ENCODE data around the gene TBX10.
"Not testable (repeated sequence)": the region's sequence is repeated elsewhere in the genome, so short reads cannot be mapped to it uniquely, and the experiment has no call there.

TBX10 gene

GRCh38 chr11:67627812-67628624, 11.5 kb downstream of the TBX10 start:
- TF ChIP-seq CTCF (IDR thresholded peaks at IDR 0.05; ENCODE audit: control extremely low read depth, extremely low read depth, low read depth, missing control alignments) = no peak
- no peak for DNase-seq (ENCODE audit: extremely low spot score)
- ChIA-PET CTCF (interaction anchor here (1.4 to 7.7 kb wide), 17 partner anchors 8 to 272 kb away, joined by 4 to 142 read pairs (median 19); partner anchors contain the start of genes ACY3, ALDH3B2, GSTP1 and TBX10), POLR2A (no interaction called here)

- no peak for DNase-seq (ENCODE audit: extremely low spot score)
- TF ChIP-seq CTCF (IDR thresholded peaks at IDR 0.05; ENCODE audit: control extremely low read depth, extremely low read depth, low read depth, missing control alignments) = no peak
- ChIA-PET CTCF (interaction anchor here (1.4 to 7.7 kb wide), 7 partner anchors 8 to 32 kb away, joined by 6 to 142 read pairs (median 31); partner anchors contain the start of genes ACY3 and TBX10), POLR2A (no interaction called here)
Measured at GRCh38 chr11:67627441-67627811, 12.1 kb downstream of the TBX10 start.

- no peak for DNase-seq (ENCODE audit: extremely low spot score)
- no peak for TF ChIP-seq CTCF (IDR thresholded peaks at IDR 0.05; ENCODE audit: control extremely low read depth, extremely low read depth, low read depth, missing control alignments)
- CTCF ChIA-PET = interaction anchor here (1.3 to 7.7 kb wide), 4 partner anchors 9 to 33 kb away, joined by 6 to 142 read pairs (median 68); partner anchors contain the start of gene ACY3
- POLR2A ChIA-PET = no interaction called here
Measured at GRCh38 chr11:67626970-67627369, 12.6 kb downstream of the TBX10 start.

- POLR2A ChIA-PET; DNase-seq (ENCODE audit: extremely low spot score): not testable (repeated sequence)
- CTCF ChIA-PET = interaction anchor here (1.3 to 7.7 kb wide), 3 partner anchors 8 to 23 kb away, joined by 6 to 142 read pairs (median 64); partner anchors contain the start of gene ACY3
Measured at GRCh38 chr11:67626131-67626833, 13.3 kb downstream of the TBX10 start.

- POLR2A ChIA-PET = not testable (repeated sequence)
- CTCF ChIA-PET = interaction anchor here (1.0 kb wide), 1 partner anchor 15 kb away, joined by 3 read pairs; no protein-coding TSS in a partner anchor
Measured at GRCh38 chr11:67623795-67624194, 15.8 kb downstream of the TBX10 start.

GRCh38 chr11:67622905-67623304, 16.7 kb downstream of the TBX10 start:
- POLR2A ChIA-PET; DNase-seq (ENCODE audit: extremely low spot score): not testable (repeated sequence)
- CTCF ChIA-PET = interaction anchor here (1.0 to 1.1 kb wide), 2 partner anchors 9 to 14 kb away, joined by 3 read pairs; no protein-coding TSS in a partner anchor

More at GRCh38 chr11:67623795-67624194, 15.8 kb downstream of the TBX10 start:
- not testable (repeated sequence) for DNase-seq (ENCODE audit: extremely low spot score)

GRCh38 chr11:67621928-67622327, 17.6 kb downstream of the TBX10 start:
- POLR2A ChIA-PET; DNase-seq (ENCODE audit: extremely low spot score): not testable (repeated sequence)
- CTCF ChIA-PET = interaction anchor here (1.6 kb wide), 1 partner anchor 239 kb away, joined by 3 read pairs; no protein-coding TSS in a partner anchor

- DNase-seq (ENCODE audit: extremely low spot score); POLR2A ChIA-PET: not testable (repeated sequence)
- CTCF ChIA-PET = interaction anchor here (1.0 to 2.4 kb wide), 3 partner anchors 8 to 238 kb away, joined by 3 to 26 read pairs (median 3); partner anchors contain the start of gene NUDT8
Measured at GRCh38 chr11:67620621-67621020, 18.9 kb downstream of the TBX10 start.

GRCh38 chr11:67619683-67620618, 19.6 kb downstream of the TBX10 start:
- POLR2A ChIA-PET; DNase-seq (ENCODE audit: extremely low spot score): not testable (repeated sequence)
- CTCF ChIA-PET = interaction anchor here (0.6 to 2.4 kb wide), 4 partner anchors 9 to 237 kb away, joined by 3 to 26 read pairs (median 3); partner anchors contain the start of gene NUDT8

GRCh38 chr11:67618901-67619659, 20.5 kb downstream of the TBX10 start:
- CTCF ChIA-PET = interaction anchor here (0.6 to 2.4 kb wide), 2 partner anchors 10 to 34 kb away, joined by 3 to 26 read pairs; partner anchors contain the start of gene NUDT8
- POLR2A ChIA-PET; DNase-seq (ENCODE audit: extremely low spot score): not testable (repeated sequence)

Data from GM10248 (cell line).